ENCODE data around the gene PFDN2. TPM values are rescaled to one million over a fixed set of nuclear protein-coding genes. Genes with fewer than 3 reads are reported as not detected.

PFDN2 gene
- total and polyA plus RNA-seq, 10 of the 15 experiments (the other 5 are each of a cell fraction or from before 2014, with no cell fraction given), result 30.0 to 141 (median 80.5) TPM

GRCh38 chr1:161089938-161090337 lies 27.9 kb downstream of the PFDN2 start:
- intact Hi-C loops (cut with micrococcal nuclease; ENCODE audit: unreplicated experiment) (no loop called here), in situ Hi-C loops (cut with MboI) (no loop called here)
- FAIRE-seq (no peak), DNase-seq (ENCODE audit: low read depth, low spot score) (no peak), ATAC-seq (no peak)
- Histone ChIP-seq H3K9me3 (replicated peaks; ENCODE audit: control insufficient read depth, insufficient read depth, low read length) (no peaks in the 10 kb centered on the region), H3K27me3 (replicated peaks in 1 of 2; ENCODE audit: control insufficient read depth in 2 of 2, insufficient read depth in 2 of 2, low read length in 1 of 2) (no peaks in the 10 kb centered on the region), H3K4me1 (ENCODE audit: control insufficient read depth, insufficient read depth, low read length) (peaks cover 9% of the 10 kb centered on the region), H3K9ac (ENCODE audit: control insufficient read depth, insufficient read depth, low read length) (no peak overlapping the region), H2AFZ (ENCODE audit: control insufficient read depth, low read depth, low read length) (no peak overlapping the region), H3K36me3 (ENCODE audit: control insufficient read depth in 2 of 2, insufficient read depth in 2 of 2, low read length in 1 of 2) (no peaks in the 10 kb centered on the region), H3K27ac (ENCODE audit: control insufficient read depth, insufficient read depth) (no peak overlapping the region), H3K79me2 (ENCODE audit: control insufficient read depth, insufficient read depth, low read length) (no peaks in the 10 kb centered on the region), H3K4me2 (ENCODE audit: control insufficient read depth, insufficient read depth) (no peak overlapping the region), H4K20me1 (ENCODE audit: control insufficient read depth, insufficient read depth) (no peaks in the 10 kb centered on the region), H3K4me3 (no peak overlapping the region)
- WGBS (ENCODE audit: insufficient coverage, insufficient replicate concordance, low lambda C conversion rate, missing lambda C conversion rate), result 81% methylated on average over 3 of the region's 5 CpGs
- ChIA-PET SMC1A (ENCODE audit: uncharacterized antibody, unreplicated experiment) (no interaction called here), POLR2A (interaction anchor here (0.6 to 0.7 kb wide), 2 partner anchors 19 to 20 kb away, joined by 3 read pairs; partner anchors contain the start of gene ARHGAP30), CTCF (no interaction called here), RAD21 (ENCODE audit: unreplicated experiment) (interaction anchor here (1.1 kb wide), 1 partner anchor 20 kb away, joined by 3 read pairs; the partner anchor contains the start of gene ARHGAP30)
- BruUV-seq (replicated peaks), result no TSS peak
- TF ChIP-seq BMI1 (IDR thresholded peaks at IDR 0.05; ENCODE audit: borderline replicate concordance), result no peak

- in situ Hi-C loops (cut with MboI), result no loop called here
- ChIA-PET POLR2A (interaction anchor here (0.6 to 0.7 kb wide), 2 partner anchors 18 to 20 kb away, joined by 3 read pairs; partner anchors contain the start of gene ARHGAP30), CTCF (interaction anchor here (0.7 to 1.4 kb wide), 3 partner anchors 18 to 981 kb away, joined by 3 to 4 read pairs (median 3); partner anchors contain the start of gene ARHGAP30)
- TF ChIP-seq BCLAF1 (IDR thresholded peaks at IDR 0.05) (no peak), NFYA (IDR thresholded peaks at IDR 0.05; ENCODE audit: borderline replicate concordance, low read depth, low read length) (no peak), STAT3 (IDR thresholded peaks at IDR 0.05; ENCODE audit: low read depth, low read length) (no peak), REST (IDR thresholded peaks at IDR 0.05; ENCODE audit: low read depth, low read length) (no peak), KLF5 (IDR thresholded peaks at IDR 0.05; ENCODE audit: partially characterized antibody) (no peak), JUNB (IDR thresholded peaks at IDR 0.05) (no peak)
These were observed 28.4 kb downstream of the PFDN2 start, which contains the start of gene NECTIN4 for GRCh38 chr1:161089251-161089924. NECTIN4 (minus strand) TSS chr1:161089558; CDS start chr1:161089296, 262 bp downstream.

More at GRCh38 chr1:161089251-161089924, 28.4 kb downstream of the PFDN2 start, which contains the start of gene NECTIN4:
- ChIA-PET SMC1A (ENCODE audit: uncharacterized antibody, unreplicated experiment) (no interaction called here), RAD21 (ENCODE audit: unreplicated experiment) (no interaction called here)
- peaks cover 9% of the 10 kb centered on the region for H3K4me1 ChIP-seq (ENCODE audit: control insufficient read depth, insufficient read depth, low read length)
- 63% methylated on average over 19 of the region's 22 CpGs for whole genome bisulfite sequencing (ENCODE audit: insufficient coverage, insufficient replicate concordance, low lambda C conversion rate, missing lambda C conversion rate)
- H3K9me3 ChIP-seq (replicated peaks; ENCODE audit: control insufficient read depth, insufficient read depth, low read length), result no peaks in the 10 kb centered on the region
- no peak within 1 kb of the TSS for H3K27ac ChIP-seq (ENCODE audit: control insufficient read depth, insufficient read depth)
- no peaks in the 10 kb centered on the region for H3K79me2 ChIP-seq (ENCODE audit: control insufficient read depth, insufficient read depth, low read length)
- FAIRE-seq (no peak), DNase-seq (ENCODE audit: low read depth, low spot score) (no peak), ATAC-seq (0 out of 3 replicates have a peak, but pooled peaks have one; percentile 19)
- H4K20me1 ChIP-seq (ENCODE audit: control insufficient read depth, insufficient read depth), result no peaks in the 10 kb centered on the region
- H3K4me3 ChIP-seq, result no peak within 1 kb of the TSS
- no TSS peak for BruUV-seq (replicated peaks)
- H3K9ac ChIP-seq (ENCODE audit: control insufficient read depth, insufficient read depth, low read length), result no peak within 1 kb of the TSS
- H3K4me2 ChIP-seq (ENCODE audit: control insufficient read depth, insufficient read depth), result no peak within 1 kb of the TSS
- no peaks in the 10 kb centered on the region for H3K27me3 ChIP-seq (replicated peaks in 1 of 2; ENCODE audit: control insufficient read depth in 2 of 2, insufficient read depth in 2 of 2, low read length in 1 of 2)
- intact Hi-C loops (cut with micrococcal nuclease; ENCODE audit: unreplicated experiment), result no loop called here
- no peaks in the 10 kb centered on the region for H3K36me3 ChIP-seq (ENCODE audit: control insufficient read depth in 2 of 2, insufficient read depth in 2 of 2, low read length in 1 of 2)
- no peak within 1 kb of the TSS for H2AFZ ChIP-seq (ENCODE audit: control insufficient read depth, low read depth, low read length)
